Caco-2 (cell line): ENCODE measurements around the gene SHANK3. TPM values are rescaled to one million over a fixed set of nuclear protein-coding genes. Genes with fewer than 3 reads are reported as not detected.

ENCODE experiments used
- BruUV-seq: library from RNA; stranded (reverse); fragments of 400-500 nt; replicated peaks from 2 replicates; lab custom pipeline; 2021; lab: Mats Ljungman, UMichigan
- CTCF ChIA-PET: fragments of 300-600 bp; sonication (Branson Sonifier 250); formaldehyde crosslinking; loops from one replicate; lab custom pipeline; 2022; ENCODE audit warnings: antibody characterized with exemption; lab: Charles Lee
- POLR2A ChIA-PET: fragments of 300-600 bp; sonication (Branson Sonifier 250); formaldehyde crosslinking; loops from one replicate; lab custom pipeline; 2022; ENCODE audit warnings: antibody characterized with exemption; lab: Charles Lee
- DNase-seq, 2 experiments: peaks; one replicate each; pipeline versions ENCODE4 v3.0.0 to v3.0.0-alpha.2; 2020 to 2022
- H3K27me3 ChIP-seq: replicated peaks from 2 replicates; pipeline ENCODE4 v1.6.0; 2011; ENCODE audit warnings: low read length; ENCODE audit not compliant: control insufficient read depth, insufficient read depth
- H3K36me3 ChIP-seq: 2 replicates; pipeline ENCODE4 v1.5.1; 2011; ENCODE audit warnings: low read length; ENCODE audit not compliant: control insufficient read depth, insufficient read depth
- H3K4me1 ChIP-seq: fragments of 250-450 bp; sonication (Bioruptor Pico); 2 replicates; pipeline ENCODE4 v1.5.1; 2020; ENCODE audit warnings: mild to moderate bottlenecking
- H3K4me3 ChIP-seq: 2 replicates; pipeline ENCODE4 v1.5.1; 2011; ENCODE audit warnings: low read depth, mild to moderate bottlenecking, control low read depth, low read length
- H3K9me3 ChIP-seq: fragments of 250-450 bp; sonication (Bioruptor Pico); 2 replicates; pipeline ENCODE4 v1.5.1; 2020; ENCODE audit warnings: mild to moderate bottlenecking, moderate library complexity
- H3K27ac Mint-ChIP-seq: one replicate; pipeline ENCODE4 v1.8.0; 2022; ENCODE audit warnings: mixed read lengths; ENCODE audit not compliant: unreplicated experiment
- H3K27me3 Mint-ChIP-seq: one replicate; pipeline ENCODE4 v1.8.0; 2022; ENCODE audit warnings: mixed read lengths; ENCODE audit not compliant: insufficient read depth, unreplicated experiment
- H3K36me3 Mint-ChIP-seq: one replicate; pipeline ENCODE4 v1.8.0; 2022; ENCODE audit warnings: mild to moderate bottlenecking, mixed read lengths; ENCODE audit not compliant: insufficient read depth, unreplicated experiment
- H3K4me1 Mint-ChIP-seq: one replicate; pipeline ENCODE4 v1.8.0; 2022; ENCODE audit warnings: low read depth, mixed read lengths; ENCODE audit not compliant: unreplicated experiment
- H3K4me3 Mint-ChIP-seq: one replicate; pipeline ENCODE4 v1.8.0; 2022; ENCODE audit warnings: mild to moderate bottlenecking, moderate library complexity, mixed read lengths; ENCODE audit not compliant: unreplicated experiment
- H3K9me3 Mint-ChIP-seq: one replicate; pipeline ENCODE4 v1.8.0; 2022; ENCODE audit warnings: mixed read lengths; ENCODE audit not compliant: unreplicated experiment
- intact Hi-C: fragments of 100-400 bp; cut with micrococcal nuclease; formaldehyde crosslinking; loops from one replicate; pipeline ENCODE4 v1.10.0; 2022; ENCODE audit not compliant: unreplicated experiment
- total RNA-seq: library from RNA; stranded (reverse); gene quantifications from 2 replicates; pipeline ENCODE4 v1.2.3, GENCODE V29; 2022
- TF ChIP-seq, protein P1 (sequence below), 2 experiments: fragments of 200-600 bp in 1 of 2; IDR thresholded peaks; 1 replicate in 1 of 2; 2 replicates in 1 of 2; pipeline versions ENCODE4 v1.5.1 to v1.8.0; 2011 to 2022; ENCODE audit warnings: antibody characterized with exemption in 1 of 2, control low read depth in 1 of 2, inconsistent platforms in 1 of 2, low read depth in 1 of 2, low read length in 1 of 2, mild to moderate bottlenecking in 1 of 2, moderate library complexity in 1 of 2; ENCODE audit not compliant: insufficient read depth in 1 of 2, severe bottlenecking in 1 of 2, unreplicated experiment in 1 of 2

SHANK3 gene
- total RNA-seq, 1 experiment from 2014 or later: 4.3 TPM

DNA sequence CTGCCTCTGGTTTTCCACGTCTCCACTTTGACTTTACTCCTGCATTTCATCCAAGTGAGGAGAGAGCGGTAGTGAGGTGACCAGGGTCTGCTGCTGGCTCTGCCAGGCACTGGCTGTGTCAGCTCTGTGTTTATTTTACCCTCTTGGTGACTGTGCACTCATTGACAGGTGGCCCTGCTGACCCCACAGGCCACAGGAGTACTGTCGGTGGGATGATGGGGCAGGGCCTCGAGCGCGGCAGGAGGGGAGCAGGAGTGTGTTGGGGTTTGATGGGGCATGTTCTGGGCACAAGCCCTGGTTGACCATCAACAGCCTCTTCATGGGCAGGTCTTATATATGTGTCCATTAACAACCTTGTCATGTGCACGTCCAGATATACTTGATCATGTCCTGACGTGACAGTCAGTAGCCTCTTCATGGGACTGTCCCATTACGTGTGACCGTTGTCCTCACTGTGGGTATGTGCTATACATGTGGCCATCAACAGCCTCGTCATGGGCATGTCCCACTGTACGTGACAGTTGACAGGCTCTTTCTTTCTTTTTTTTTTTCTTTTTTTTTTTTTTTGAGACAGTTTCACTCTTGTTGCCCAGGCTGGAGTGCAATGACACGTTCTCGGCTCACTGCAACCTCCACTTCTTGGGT lies 34.0 kb downstream of the SHANK3 start:
- no peak overlapping the region for H3K4me3 ChIP-seq
- H3K9me3 ChIP-seq: no peaks in the 10 kb centered on the region
- no peak for DNase-seq
- TF ChIP-seq, protein P1, sequence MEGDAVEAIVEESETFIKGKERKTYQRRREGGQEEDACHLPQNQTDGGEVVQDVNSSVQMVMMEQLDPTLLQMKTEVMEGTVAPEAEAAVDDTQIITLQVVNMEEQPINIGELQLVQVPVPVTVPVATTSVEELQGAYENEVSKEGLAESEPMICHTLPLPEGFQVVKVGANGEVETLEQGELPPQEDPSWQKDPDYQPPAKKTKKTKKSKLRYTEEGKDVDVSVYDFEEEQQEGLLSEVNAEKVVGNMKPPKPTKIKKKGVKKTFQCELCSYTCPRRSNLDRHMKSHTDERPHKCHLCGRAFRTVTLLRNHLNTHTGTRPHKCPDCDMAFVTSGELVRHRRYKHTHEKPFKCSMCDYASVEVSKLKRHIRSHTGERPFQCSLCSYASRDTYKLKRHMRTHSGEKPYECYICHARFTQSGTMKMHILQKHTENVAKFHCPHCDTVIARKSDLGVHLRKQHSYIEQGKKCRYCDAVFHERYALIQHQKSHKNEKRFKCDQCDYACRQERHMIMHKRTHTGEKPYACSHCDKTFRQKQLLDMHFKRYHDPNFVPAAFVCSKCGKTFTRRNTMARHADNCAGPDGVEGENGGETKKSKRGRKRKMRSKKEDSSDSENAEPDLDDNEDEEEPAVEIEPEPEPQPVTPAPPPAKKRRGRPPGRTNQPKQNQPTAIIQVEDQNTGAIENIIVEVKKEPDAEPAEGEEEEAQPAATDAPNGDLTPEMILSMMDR (IDR thresholded peaks at IDR 0.05; ENCODE audit: insufficient read depth in 1 of 2, low read depth in 1 of 2, low read length in 1 of 2, severe bottlenecking in 1 of 2, unreplicated experiment in 1 of 2): no peak
- Mint-ChIP-seq H3K4me3 (no peak overlapping the region), H3K27me3 (no peaks in the 10 kb centered on the region), H3K9me3 (no peaks in the 10 kb centered on the region), H3K4me1 (no peaks in the 10 kb centered on the region), H3K36me3 (peaks cover 6% of the 10 kb centered on the region), H3K27ac (no peak overlapping the region)
- ChIA-PET POLR2A (no interaction called here), CTCF (no interaction called here)
- H3K36me3 ChIP-seq: no peaks in the 10 kb centered on the region; the same call in 1 of the 2 replicates
- no peaks in the 10 kb centered on the region for H3K4me1 ChIP-seq
- intact Hi-C loops: no loop called here
- BruUV-seq: no TSS peak
- H3K27me3 ChIP-seq: no peaks in the 10 kb centered on the region

DNA sequence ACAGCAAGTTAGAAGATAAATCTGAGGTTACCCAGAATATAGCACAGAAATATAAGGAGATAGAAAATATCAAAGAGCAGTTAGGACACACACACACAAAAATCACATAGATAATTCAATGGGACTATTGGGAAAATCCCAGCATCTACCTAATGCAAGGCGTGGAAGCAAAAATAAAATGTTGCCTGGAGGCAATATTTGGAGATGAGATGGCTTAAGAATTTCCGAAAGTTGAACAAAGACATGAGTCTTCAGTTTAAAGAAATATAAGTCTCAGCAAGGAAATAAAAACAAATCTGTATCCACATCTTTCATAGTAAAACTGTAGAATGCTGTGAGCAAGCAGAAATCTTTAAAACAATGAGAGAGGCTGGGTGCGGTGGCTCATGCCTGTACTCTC lies 35.9 kb downstream of the SHANK3 start:
- H3K36me3 ChIP-seq: no peaks in the 10 kb centered on the region; the same call in 1 of the 2 replicates
- no peak overlapping the region for H3K4me3 ChIP-seq
- no TSS peak for BruUV-seq
- no peak overlapping the region for H3K4me3 Mint-ChIP-seq
- H3K27me3 ChIP-seq: no peaks in the 10 kb centered on the region
- no peak for DNase-seq
- H3K4me1 Mint-ChIP-seq: no peaks in the 10 kb centered on the region
- intact Hi-C loops: no loop called here
- H3K4me1 ChIP-seq: no peaks in the 10 kb centered on the region
- no peaks in the 10 kb centered on the region for H3K27me3 Mint-ChIP-seq
- no peaks in the 10 kb centered on the region for H3K9me3 Mint-ChIP-seq
- POLR2A ChIA-PET: no interaction called here
- TF ChIP-seq, protein P1 (IDR thresholded peaks at IDR 0.05; ENCODE audit: insufficient read depth in 1 of 2, low read depth in 1 of 2, low read length in 1 of 2, severe bottlenecking in 1 of 2, unreplicated experiment in 1 of 2): no peak
- peaks cover 6% of the 10 kb centered on the region for H3K36me3 Mint-ChIP-seq
- no peaks in the 10 kb centered on the region for H3K9me3 ChIP-seq
- CTCF ChIA-PET: interaction anchor here (0.6 kb wide), 1 partner anchor 157 kb away, joined by 3 read pairs; no protein-coding TSS in a partner anchor
- H3K27ac Mint-ChIP-seq: no peak overlapping the region

DNA sequence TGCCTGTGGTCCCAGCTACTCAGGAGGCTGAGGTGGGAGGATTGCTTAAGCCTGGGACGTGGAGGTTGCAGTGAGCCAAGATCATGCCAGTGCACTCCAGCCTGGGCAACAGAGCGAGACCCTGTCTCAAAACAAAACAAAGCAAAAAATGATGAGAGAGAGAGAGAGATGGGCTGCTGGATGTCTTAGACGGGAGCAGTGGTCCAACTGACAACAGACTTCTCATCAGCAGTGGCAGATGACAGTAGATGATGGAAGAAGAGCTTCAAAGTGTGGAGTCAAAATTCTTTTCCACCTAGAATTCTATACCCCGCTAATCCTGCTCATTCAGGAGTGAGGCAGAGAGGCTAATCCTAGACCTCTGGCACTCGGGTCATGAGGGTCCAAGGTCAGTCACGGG lies 36.4 kb downstream of the SHANK3 start:
- ChIA-PET POLR2A (no interaction called here), CTCF (no interaction called here)
- TF ChIP-seq, protein P1 (IDR thresholded peaks at IDR 0.05; ENCODE audit: insufficient read depth in 1 of 2, low read depth in 1 of 2, low read length in 1 of 2, severe bottlenecking in 1 of 2, unreplicated experiment in 1 of 2): no peak
- Histone ChIP-seq H3K9me3 (no peaks in the 10 kb centered on the region), H3K4me1 (no peaks in the 10 kb centered on the region), H3K36me3 (no peaks in the 10 kb centered on the region; the same call in 1 of the 2 replicates), H3K27me3 (no peaks in the 10 kb centered on the region), H3K4me3 (no peak overlapping the region)
- no peaks in the 10 kb centered on the region for H3K4me1 Mint-ChIP-seq
- intact Hi-C loops: no loop called here
- no peak overlapping the region for H3K27ac Mint-ChIP-seq
- no peak overlapping the region for H3K4me3 Mint-ChIP-seq
- no peaks in the 10 kb centered on the region for H3K27me3 Mint-ChIP-seq
- BruUV-seq: no TSS peak
- H3K36me3 Mint-ChIP-seq: peaks cover 6% of the 10 kb centered on the region
- DNase-seq: no peak
- no peaks in the 10 kb centered on the region for H3K9me3 Mint-ChIP-seq
